K562 (cell line): ENCODE results near the gene SLC7A1. TPM values are rescaled to one million over a fixed set of nuclear protein-coding genes. Genes with fewer than 3 reads are reported as not detected.

Experiments used
- ATAC-seq: fragments of 200-7000 bp; cut with Tn5 transposase; 3 replicates; pipeline ENCODE4 v1.9.1; 2020; ENCODE audit warnings: moderate library complexity
- BruUV-seq: library from RNA; stranded (reverse); fragments of 400-500 nt; replicated peaks from 2 replicates; lab custom pipeline; 2021; lab: Mats Ljungman, UMichigan
- CTCF ChIA-PET: fragments of 300-600 bp; formaldehyde crosslinking; extraction: SDS; loops from one replicate; lab custom pipeline; 2021; ENCODE audit warnings: low intra/inter-chr PET ratio; lab: Yijun Ruan, JAX
- POLR2A ChIA-PET: fragments of 300-600, 350-650 bp; sonication (Branson Sonifier 250); formaldehyde crosslinking; extraction: SDS; loops from one replicate; lab custom pipeline; 2021; ENCODE audit warnings: antibody characterized with exemption, inconsistent platforms; lab: Yijun Ruan, JAX
- DNase-seq, 4 experiments: peaks; one replicate each; pipeline versions ENCODE4 v3.0.0 to v3.0.0-alpha.2; 2011 to 2018; ENCODE audit warnings: low spot score in 3 of 4, mixed read lengths in 3 of 4; ENCODE audit errors: extremely low read depth in 1 of 4
- FAIRE-seq: peaks from 2 replicates; lab custom pipeline; 2011; peaks lifted over from hg19 to GRCh38; lab: Jason Lieb, UNC
- H2AFZ ChIP-seq: 2 replicates; pipeline ENCODE4 v1.6.0; 2011; ENCODE audit warnings: low read depth, low read length, control low read depth, inconsistent platforms
- H3K27ac ChIP-seq: fragments of 200-600 bp; 3 replicates; pipeline ENCODE4 v1.8.0; 2011; ENCODE audit warnings: low read depth, mild to moderate bottlenecking, control low read depth, inconsistent platforms, low read length, moderate library complexity, mixed read lengths; ENCODE audit errors: extremely low read depth
- H3K27me3 ChIP-seq, 2 experiments: fragments of 300-600 bp in 1 of 2; 2 replicates in 1 of 2; 3 replicates in 1 of 2; pipeline versions ENCODE4 v1.6.0 to v1.8.0; 2011; ENCODE audit warnings: inconsistent platforms in 2 of 2, low read length in 2 of 2, mild to moderate bottlenecking in 1 of 2, mixed read lengths in 1 of 2, moderate library complexity in 1 of 2; ENCODE audit not compliant: control insufficient read depth in 2 of 2, insufficient read depth in 2 of 2
- H3K36me3 ChIP-seq: fragments of 300-600 bp; 3 replicates; pipeline ENCODE4 v1.8.0; 2011; ENCODE audit warnings: mild to moderate bottlenecking, low read length, inconsistent platforms; ENCODE audit not compliant: control insufficient read depth, insufficient read depth
- H3K4me1 ChIP-seq, 2 experiments: fragments of 200-600 bp in 1 of 2; replicated peaks in 1 of 2; 2 replicates in 1 of 2; 3 replicates in 1 of 2; pipeline versions ENCODE4 v1.5.1 to v1.8.0; 2011; ENCODE audit warnings: inconsistent platforms in 2 of 2, low read length in 2 of 2, mild to moderate bottlenecking in 1 of 2, mixed read lengths in 1 of 2, moderate library complexity in 1 of 2; ENCODE audit not compliant: control insufficient read depth in 2 of 2, insufficient read depth in 2 of 2
- H3K4me2 ChIP-seq: 2 replicates; pipeline ENCODE4 v1.6.1; 2011; ENCODE audit warnings: low read length, control low read depth, inconsistent platforms, mixed read lengths; ENCODE audit not compliant: insufficient read depth
- H3K4me3 ChIP-seq: fragments of 200-600 bp; sonication (generic), shearing (Covaris generic); 2 replicates; pipeline ENCODE4 v1.5.1; 2016; ENCODE audit warnings: control low read depth, inconsistent platforms
- H3K79me2 ChIP-seq: fragments of 200-600 bp; 3 replicates; pipeline ENCODE4 v1.8.0; 2011; ENCODE audit warnings: low read length, inconsistent platforms; ENCODE audit not compliant: control insufficient read depth, insufficient read depth
- H3K9ac ChIP-seq, 2 experiments: 2 replicates each; pipeline versions ENCODE4 v1.6.0 to v1.6.1; 2011; ENCODE audit warnings: low read depth in 2 of 2, low read length in 2 of 2, control low read depth in 1 of 2, inconsistent platforms in 1 of 2, mild to moderate bottlenecking in 1 of 2, mixed read lengths in 1 of 2; ENCODE audit not compliant: insufficient read depth in 1 of 2
- H3K9me1 ChIP-seq: one replicate; pipeline ENCODE4 v1.6.0; 2011; ENCODE audit warnings: inconsistent platforms, mild to moderate bottlenecking, low read length, moderate library complexity; ENCODE audit not compliant: control insufficient read depth, insufficient read depth
- H3K9me3 ChIP-seq: replicated peaks from 2 replicates; pipeline ENCODE4 v1.5.1; 2011; ENCODE audit warnings: low read depth, low read length, inconsistent platforms; ENCODE audit not compliant: control insufficient read depth, insufficient read depth
- H4K20me1 ChIP-seq: replicated peaks from 2 replicates; pipeline ENCODE4 v1.6.1; 2011; ENCODE audit warnings: low read length, inconsistent platforms, mixed read lengths; ENCODE audit not compliant: control insufficient read depth, insufficient read depth
- CBX1 ChIP-seq: sonication (generic); IDR thresholded peaks from 2 replicates; pipeline ENCODE4 v1.6.1; 2016; ENCODE audit warnings: antibody characterized with exemption, low read depth, mild to moderate bottlenecking
- CREB1 ChIP-seq, 2 experiments: sonication (generic) in 1 of 2; formaldehyde crosslinking in 1 of 2; IDR thresholded peaks; 2 replicates each; pipeline versions ENCODE4 v1.6.1 to v1.8.0; 2012 to 2022; ENCODE audit warnings: inconsistent platforms in 1 of 2, mild to moderate bottlenecking in 1 of 2, missing genetic modification reagents in 1 of 2, moderate library complexity in 1 of 2
- CREM ChIP-seq: IDR thresholded peaks from 2 replicates; pipeline ENCODE4 v1.6.1; 2014; ENCODE audit warnings: antibody characterized with exemption, low read depth
- MCM2 ChIP-seq: fragments of 450-650 bp; IDR thresholded peaks from 2 replicates; pipeline ENCODE4 v1.6.1; 2017; ENCODE audit warnings: low read depth, mild to moderate bottlenecking
- MTA2 ChIP-seq: fragments of 450-650 bp; IDR thresholded peaks from 2 replicates; pipeline ENCODE4 v1.6.1; 2016; ENCODE audit warnings: low read depth
- RBM34 ChIP-seq: fragments of 200-400 bp; formaldehyde crosslinking; IDR thresholded peaks from 2 replicates; pipeline ENCODE4 v1.6.1; 2018; ENCODE audit warnings: low read length, borderline replicate concordance; ENCODE audit not compliant: insufficient read depth
- SMAD1 ChIP-seq: fragments of 150-350 bp; IDR thresholded peaks from 2 replicates; pipeline ENCODE4 v1.6.1; 2014; ENCODE audit warnings: low read length, low read depth; ENCODE audit not compliant: partially characterized antibody
- TAL1 ChIP-seq: fragments of 450-650 bp; IDR thresholded peaks from 2 replicates; pipeline ENCODE4 v1.6.1; 2016; ENCODE audit warnings: mild to moderate bottlenecking
- TARDBP ChIP-seq: fragments of 450-650 bp; IDR thresholded peaks from 2 replicates; pipeline ENCODE4 v1.6.1; 2016
- TOE1 ChIP-seq, 2 experiments: fragments of 450-650 bp in 1 of 2; sonication (generic) in 1 of 2; formaldehyde crosslinking in 1 of 2; IDR thresholded peaks; 2 replicates each; pipeline versions ENCODE4 v1.7.1 to v1.8.0; 2016 to 2022; ENCODE audit warnings: borderline replicate concordance in 2 of 2, mild to moderate bottlenecking in 2 of 2, antibody characterized with exemption in 1 of 2, inconsistent platforms in 1 of 2, low read depth in 1 of 2, missing genetic modification reagents in 1 of 2, moderate library complexity in 1 of 2
- UBTF ChIP-seq, 2 experiments: IDR thresholded peaks; 2 replicates each; pipeline ENCODE4 v1.6.1; 2012; ENCODE audit warnings: improper control_type of control experiment in 2 of 2, low read depth in 2 of 2, low read length in 2 of 2, borderline replicate concordance in 1 of 2
- YY1 ChIP-seq, 3 experiments: IDR thresholded peaks; 2 replicates each; pipeline ENCODE4 v1.6.1; 2011; ENCODE audit warnings: low read length in 2 of 3, mild to moderate bottlenecking in 2 of 3, moderate library complexity in 2 of 3, borderline replicate concordance in 1 of 3, control low read depth in 1 of 3, low read depth in 1 of 3; ENCODE audit not compliant: insufficient read depth in 3 of 3, insufficient replicate concordance in 2 of 3, control insufficient read depth in 1 of 3, insufficient read length in 1 of 3; ENCODE audit errors: extremely low read depth in 1 of 3
- ZNF354B ChIP-seq: fragments of 250-450 bp; sonication (Bioruptor Pico); IDR thresholded peaks from 2 replicates; pipeline ENCODE4 v1.4.0; 2020
- ZNF41 ChIP-seq: fragments of 250-450 bp; sonication (Bioruptor Pico); conservative IDR thresholded peaks from 2 replicates; pipeline ENCODE4 v1.4.0; 2020; ENCODE audit warnings: mild to moderate bottlenecking
- ZNF780A ChIP-seq: fragments of 250-450 bp; sonication (Bioruptor Pico); IDR thresholded peaks from 2 replicates; pipeline ENCODE4 v1.5.0; 2021; ENCODE audit warnings: mild to moderate bottlenecking
- WGBS: fragments of 100-300 bp; shearing (Covaris generic); methylation state at CpG from one replicate; pipeline ENCODE4 v1.1.6; 2016; ENCODE audit warnings: low coverage, mixed read lengths; ENCODE audit not compliant: insufficient coverage; ENCODE audit errors: missing lambda C conversion rate; 5-methylcytosine and 5-hydroxymethylcytosine counted together
- in situ Hi-C: fragments of 300-500 bp; cut with MboI; formaldehyde crosslinking; loops from 4 replicates; pipeline ENCODE4 v1.15.0; 2018; ENCODE audit warnings: inconsistent platforms, mixed read lengths
- intact Hi-C: fragments of 100-400 bp; cut with micrococcal nuclease; formaldehyde crosslinking; loops from 2 replicates; pipeline ENCODE4 v1.14.2; 2022
- polyA plus RNA-seq, 8 experiments: library from polyadenylated mRNA; depleted of rRNA in 4 of 8; stranded (reverse) in 5 of 8; unstranded in 3 of 8; fragments of >200 nt; fragmentation: Nextera tagmentation in 2 of 8; fragmentation: Illumina TruSeq in 1 of 8; extraction: Ambion mirVana in 2 of 8; extraction: Trizol in 1 of 8; gene quantifications; 2 replicates each; pipeline versions ENCODE4 v1.2.1 to v1.2.3, GENCODE V29; 2011 to 2014; ENCODE audit warnings: inconsistent platforms in 1 of 8, missing spikeins in 1 of 8
- total RNA-seq, 7 experiments: library from RNA; depleted of rRNA in 6 of 7; stranded (reverse); fragments of >200 nt in 6 of 7; fragmentation: Illumina TruSeq in 2 of 7; extraction: Trizol in 2 of 7; gene quantifications; 2 replicates each; pipeline versions ENCODE4 v1.2.1 to v1.2.3, GENCODE V29; 2011 to 2021; ENCODE audit warnings: low replicate concordance in 1 of 7
- TF ChIP-seq, protein P1 (sequence below): IDR thresholded peaks from 2 replicates; pipeline ENCODE4 v1.6.1; 2016; ENCODE audit warnings: missing genetic modification characterization, missing compliant biosample characterization
- TF ChIP-seq, protein P2 (sequence below): fragments of 450-650 bp; formaldehyde crosslinking; IDR thresholded peaks from 2 replicates; pipeline ENCODE4 v1.4.0; 2022; ENCODE audit warnings: missing genetic modification characterization

The SLC7A1 gene
- total and polyA plus RNA-seq, 9 of the 15 experiments (the other 6 are each of a cell fraction or from before 2014, with no cell fraction given), result 3.3 to 69.7 (median 10.8) TPM

DNA sequence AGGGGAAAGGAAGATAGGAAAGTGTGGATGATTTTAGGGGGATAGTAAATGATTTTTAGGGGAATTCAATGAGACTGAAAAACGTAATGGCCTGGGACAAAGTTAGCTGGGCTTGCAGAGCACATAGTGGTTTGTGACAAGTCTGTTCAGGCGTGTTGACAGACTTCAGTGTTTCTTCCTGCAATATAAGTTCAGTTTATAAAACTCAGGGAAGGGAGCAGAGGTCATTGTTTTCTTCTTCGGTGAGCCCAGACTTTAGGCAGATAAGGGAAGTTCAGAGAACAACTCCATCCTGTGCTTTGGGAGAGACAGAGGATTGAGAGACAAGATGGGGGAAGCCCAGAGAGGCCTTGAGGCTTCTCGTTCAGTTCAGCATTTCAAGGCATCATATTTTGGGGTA lies 45.2 kb upstream of the SLC7A1 start:
- no TSS peak for BruUV-seq
- Histone ChIP-seq H4K20me1 (no peaks in the 10 kb centered on the region), H3K9me1 (no peaks in the 10 kb centered on the region), H3K27ac (no peak overlapping the region), H2AFZ (no peak overlapping the region), H3K4me3 (no peak overlapping the region), H3K9me3 (no peaks in the 10 kb centered on the region), H3K9ac (no peak overlapping the region), H3K27me3 (no peaks in the 10 kb centered on the region), H3K4me1 (no peaks in the 10 kb centered on the region), H3K36me3 (no peaks in the 10 kb centered on the region), H3K79me2 (no peaks in the 10 kb centered on the region), H3K4me2 (no peak overlapping the region)
- POLR2A ChIA-PET, result no interaction called here
- ATAC-seq, result no peak
- no peak for FAIRE-seq
- CTCF ChIA-PET, result no interaction called here
- no peak for DNase-seq
- intact Hi-C loops (no loop called here), in situ Hi-C loops (no loop called here)
- 2% methylated on average over 4 of the region's 4 CpGs for WGBS
- TF ChIP-seq ZNF354B (CRISPR knock-in tag) (no peak), RBM34 (no peak), ZNF41 (no peak), TOE1 (IDR thresholded peaks at IDR 0.05; ENCODE audit: borderline replicate concordance) (no peak), TOE1 (CRISPR knock-in tag; IDR thresholded peaks at IDR 0.05; ENCODE audit: borderline replicate concordance, low read depth) (no peak), ZNF780A (CRISPR knock-in tag) (no peak), TARDBP (no peak), CREB1 (IDR thresholded peaks at IDR 0.05) (no peak), CREB1 (CRISPR knock-in tag; IDR thresholded peaks at IDR 0.05) (no peak), MTA2 (no peak), TAL1 (no peak), MCM2 (no peak), YY1 (IDR thresholded peaks at IDR 0.05; ENCODE audit: borderline replicate concordance in 1 of 3, control insufficient read depth in 1 of 3, extremely low read depth in 1 of 3, insufficient read depth in 3 of 3, insufficient read length in 1 of 3, insufficient replicate concordance in 2 of 3, low read depth in 1 of 3, low read length in 2 of 3) (no peak), SMAD1 (no peak), CBX1 (no peak), CREM (no peak), UBTF (IDR thresholded peaks at IDR 0.05; ENCODE audit: borderline replicate concordance in 1 of 2, low read depth in 2 of 2, low read length in 2 of 2) (no peak)
- TF ChIP-seq, protein P1, sequence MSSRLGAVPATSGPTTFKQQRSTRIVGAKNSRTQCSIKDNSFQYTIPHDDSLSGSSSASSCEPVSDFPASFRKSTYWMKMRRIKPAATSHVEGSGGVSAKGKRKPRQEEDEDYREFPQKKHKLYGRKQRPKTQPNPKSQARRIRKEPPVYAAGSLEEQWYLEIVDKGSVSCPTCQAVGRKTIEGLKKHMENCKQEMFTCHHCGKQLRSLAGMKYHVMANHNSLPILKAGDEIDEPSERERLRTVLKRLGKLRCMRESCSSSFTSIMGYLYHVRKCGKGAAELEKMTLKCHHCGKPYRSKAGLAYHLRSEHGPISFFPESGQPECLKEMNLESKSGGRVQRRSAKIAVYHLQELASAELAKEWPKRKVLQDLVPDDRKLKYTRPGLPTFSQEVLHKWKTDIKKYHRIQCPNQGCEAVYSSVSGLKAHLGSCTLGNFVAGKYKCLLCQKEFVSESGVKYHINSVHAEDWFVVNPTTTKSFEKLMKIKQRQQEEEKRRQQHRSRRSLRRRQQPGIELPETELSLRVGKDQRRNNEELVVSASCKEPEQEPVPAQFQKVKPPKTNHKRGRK, result no peak
- TF ChIP-seq, protein P2, sequence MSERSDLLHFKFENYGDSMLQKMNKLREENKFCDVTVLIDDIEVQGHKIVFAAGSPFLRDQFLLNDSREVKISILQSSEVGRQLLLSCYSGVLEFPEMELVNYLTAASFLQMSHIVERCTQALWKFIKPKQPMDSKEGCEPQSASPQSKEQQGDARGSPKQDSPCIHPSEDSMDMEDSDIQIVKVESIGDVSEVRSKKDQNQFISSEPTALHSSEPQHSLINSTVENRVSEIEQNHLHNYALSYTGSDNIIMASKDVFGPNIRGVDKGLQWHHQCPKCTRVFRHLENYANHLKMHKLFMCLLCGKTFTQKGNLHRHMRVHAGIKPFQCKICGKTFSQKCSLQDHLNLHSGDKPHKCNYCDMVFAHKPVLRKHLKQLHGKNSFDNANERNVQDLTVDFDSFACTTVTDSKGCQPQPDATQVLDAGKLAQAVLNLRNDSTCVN (CRISPR knock-in tag), result no peak
